Measurements from ENCODE around the gene PGR. TPM values are rescaled to one million over a fixed set of nuclear protein-coding genes. Genes with fewer than 3 reads are reported as not detected.

Gene PGR
- total RNA-seq, 1 donor from 2014 or later = 1.9 TPM

DNA sequence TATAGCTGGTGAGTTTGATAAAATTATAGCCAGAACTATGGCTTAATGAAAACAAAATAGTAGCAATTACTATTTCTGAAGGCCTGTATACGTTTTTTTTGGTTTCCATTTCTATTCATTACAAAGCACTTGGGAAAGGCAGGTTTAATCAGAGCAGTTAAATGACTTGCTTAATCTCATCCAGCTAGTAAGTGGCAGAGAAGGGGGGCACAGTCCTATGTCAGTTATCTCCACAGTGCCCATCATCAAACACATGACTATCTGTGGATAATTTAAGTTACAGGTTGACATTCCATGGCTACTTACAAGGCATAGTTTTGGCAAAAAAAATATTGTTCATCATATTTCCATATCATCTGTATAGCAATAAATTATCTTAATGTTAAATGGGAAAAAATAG is 93.7 kb downstream of the PGR start:
- TF ChIP-seq, protein P1, sequence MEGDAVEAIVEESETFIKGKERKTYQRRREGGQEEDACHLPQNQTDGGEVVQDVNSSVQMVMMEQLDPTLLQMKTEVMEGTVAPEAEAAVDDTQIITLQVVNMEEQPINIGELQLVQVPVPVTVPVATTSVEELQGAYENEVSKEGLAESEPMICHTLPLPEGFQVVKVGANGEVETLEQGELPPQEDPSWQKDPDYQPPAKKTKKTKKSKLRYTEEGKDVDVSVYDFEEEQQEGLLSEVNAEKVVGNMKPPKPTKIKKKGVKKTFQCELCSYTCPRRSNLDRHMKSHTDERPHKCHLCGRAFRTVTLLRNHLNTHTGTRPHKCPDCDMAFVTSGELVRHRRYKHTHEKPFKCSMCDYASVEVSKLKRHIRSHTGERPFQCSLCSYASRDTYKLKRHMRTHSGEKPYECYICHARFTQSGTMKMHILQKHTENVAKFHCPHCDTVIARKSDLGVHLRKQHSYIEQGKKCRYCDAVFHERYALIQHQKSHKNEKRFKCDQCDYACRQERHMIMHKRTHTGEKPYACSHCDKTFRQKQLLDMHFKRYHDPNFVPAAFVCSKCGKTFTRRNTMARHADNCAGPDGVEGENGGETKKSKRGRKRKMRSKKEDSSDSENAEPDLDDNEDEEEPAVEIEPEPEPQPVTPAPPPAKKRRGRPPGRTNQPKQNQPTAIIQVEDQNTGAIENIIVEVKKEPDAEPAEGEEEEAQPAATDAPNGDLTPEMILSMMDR (IDR thresholded peaks at IDR 0.05) = no peak
- Histone ChIP-seq H3K36me3 (no peaks in the 10 kb centered on the region), H3K9me3 (no peaks in the 10 kb centered on the region), H3K4me3 (no peak overlapping the region), H3K4me1 (peaks cover 6% of the 10 kb centered on the region), H3K27ac (no peak overlapping the region), H3K27me3 (ENCODE audit: low read depth) (no peaks in the 10 kb centered on the region)
- DNase-seq (no peak), ATAC-seq (no peak)
- intact Hi-C loops (cut with DNase I) = no loop called here

DNA sequence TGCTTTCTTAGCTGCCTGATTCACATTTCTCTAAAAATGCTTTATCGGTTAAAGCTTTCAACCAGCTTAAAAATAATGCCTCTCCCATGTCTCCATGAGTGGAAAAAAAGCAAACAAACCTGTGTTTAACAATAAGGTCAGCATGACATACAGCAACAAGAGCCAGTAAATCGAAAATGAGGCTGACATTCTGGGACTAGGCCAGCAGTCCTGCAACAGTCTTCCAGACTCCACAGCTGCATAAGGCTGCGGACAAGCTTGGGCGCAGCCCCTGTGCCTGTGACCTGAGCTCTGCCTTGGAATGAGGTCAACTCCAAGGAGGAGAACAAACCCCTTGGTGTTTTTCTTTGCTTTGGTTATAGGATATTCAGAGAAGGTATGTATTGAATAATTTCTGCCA is 95.5 kb downstream of the PGR start:
- Histone ChIP-seq H3K36me3 (no peaks in the 10 kb centered on the region), H3K4me3 (no peak overlapping the region), H3K9me3 (no peaks in the 10 kb centered on the region), H3K27ac (no peak overlapping the region), H3K4me1 (peaks cover 6% of the 10 kb centered on the region), H3K27me3 (ENCODE audit: low read depth) (no peaks in the 10 kb centered on the region)
- TF ChIP-seq, protein P1 (IDR thresholded peaks at IDR 0.05) = no peak
- intact Hi-C loops (cut with DNase I) = no loop called here
- DNase-seq (peak; percentile 43), ATAC-seq (peak; percentile 54 to 57)

DNA sequence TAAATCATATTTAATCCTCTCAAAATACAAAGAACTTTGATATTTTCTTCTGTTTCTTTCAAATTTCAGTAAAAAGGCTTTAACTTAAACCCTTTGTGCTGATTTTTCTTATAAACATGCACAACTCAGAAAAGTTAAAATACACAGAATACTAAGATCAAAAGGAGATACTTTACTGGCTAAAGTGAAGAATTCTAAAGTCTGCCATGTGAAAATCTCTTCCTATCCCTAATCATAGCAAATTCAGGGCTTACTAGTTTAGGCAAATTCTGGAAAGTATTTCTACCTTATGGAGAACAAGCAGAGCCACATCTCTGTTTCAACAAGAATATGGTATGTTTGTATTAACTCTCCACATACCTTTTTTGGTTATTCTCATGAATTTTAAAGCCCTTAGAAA is 96.6 kb downstream of the PGR start:
- Histone ChIP-seq H3K9me3 (no peaks in the 10 kb centered on the region), H3K36me3 (no peaks in the 10 kb centered on the region), H3K27me3 (ENCODE audit: low read depth) (no peaks in the 10 kb centered on the region), H3K4me1 (peaks cover 6% of the 10 kb centered on the region), H3K4me3 (no peak overlapping the region), H3K27ac (no peak overlapping the region)
- ATAC-seq = no peak
- no peak for DNase-seq
- TF ChIP-seq, protein P1 (IDR thresholded peaks at IDR 0.05) = no peak
- intact Hi-C loops (cut with DNase I) = no loop called here

DNA sequence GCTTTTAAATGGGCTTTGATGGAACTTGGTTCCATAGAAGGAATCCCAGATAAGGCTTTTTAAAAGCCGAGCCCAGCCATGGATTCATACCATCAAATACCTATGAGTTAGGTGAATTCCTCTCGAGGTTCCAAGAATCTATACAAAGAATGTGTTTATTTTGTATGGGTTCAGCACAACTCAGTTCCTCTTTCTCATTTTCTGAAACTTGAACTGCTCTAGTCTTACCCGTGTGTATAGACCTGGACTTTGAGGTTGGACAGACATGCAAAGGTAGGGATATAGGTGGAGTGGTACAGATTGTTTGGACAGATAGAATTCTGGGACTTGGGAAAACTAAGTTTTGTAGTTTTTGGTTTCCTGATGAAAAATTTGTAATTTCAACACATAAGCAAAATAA is 97.9 kb downstream of the PGR start:
- Histone ChIP-seq H3K4me3 (no peak overlapping the region), H3K36me3 (no peaks in the 10 kb centered on the region), H3K4me1 (peaks cover 6% of the 10 kb centered on the region), H3K27ac (no peak overlapping the region), H3K9me3 (no peaks in the 10 kb centered on the region), H3K27me3 (ENCODE audit: low read depth) (no peaks in the 10 kb centered on the region)
- ATAC-seq (no peak), DNase-seq (no peak)
- TF ChIP-seq, protein P1 (IDR thresholded peaks at IDR 0.05) = no peak
- intact Hi-C loops (cut with DNase I) = no loop called here

DNA sequence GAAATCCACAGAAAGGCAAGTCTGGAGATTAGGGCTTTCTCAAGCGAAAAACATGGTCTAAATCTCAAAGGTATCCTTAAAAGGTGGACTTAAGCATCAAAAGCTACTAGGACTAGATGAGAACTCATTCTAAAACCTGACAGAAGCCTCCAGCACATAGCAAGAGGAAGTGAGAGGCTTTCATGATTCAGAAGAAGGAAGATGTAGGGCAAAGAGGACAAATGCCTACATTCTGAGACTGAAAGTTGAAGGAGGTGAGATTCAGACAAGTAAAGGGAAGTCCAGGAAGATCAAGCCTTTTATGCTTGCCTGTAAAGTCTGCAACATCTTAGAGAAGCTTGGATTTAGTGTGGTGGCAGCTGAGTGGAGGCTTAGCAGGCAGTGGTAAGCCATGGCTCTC is 98.9 kb downstream of the PGR start:
- DNase-seq = no peak
- no peak overlapping the region for H3K4me3 ChIP-seq
- TF ChIP-seq, protein P1 (IDR thresholded peaks at IDR 0.05) = no peak
- no peaks in the 10 kb centered on the region for H3K36me3 ChIP-seq
- ATAC-seq = no peak
- no peak overlapping the region for H3K27ac ChIP-seq
- H3K27me3 ChIP-seq (ENCODE audit: low read depth) = no peaks in the 10 kb centered on the region
- intact Hi-C loops (cut with DNase I) = no loop called here
- peaks cover 6% of the 10 kb centered on the region for H3K4me1 ChIP-seq
- no peaks in the 10 kb centered on the region for H3K9me3 ChIP-seq

DNA sequence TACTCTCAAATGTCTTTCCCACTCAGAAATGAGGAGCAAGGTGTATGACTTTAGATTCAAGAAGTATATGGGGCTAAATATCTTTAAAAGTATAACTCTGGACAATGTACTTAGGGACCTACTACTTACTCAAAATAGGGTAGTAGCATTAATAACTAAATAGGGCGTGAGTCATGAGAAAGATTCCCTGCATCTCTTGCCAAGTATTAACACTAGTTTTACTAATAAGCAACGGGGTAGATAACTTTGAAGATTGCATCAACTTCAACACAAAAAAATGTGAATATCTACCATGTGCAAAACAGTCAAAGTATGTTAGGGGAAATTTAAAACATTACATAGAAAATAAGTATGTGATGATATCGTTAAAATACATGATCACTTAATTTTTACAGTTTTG is 99.6 kb downstream of the PGR start:
- H3K36me3 ChIP-seq = no peaks in the 10 kb centered on the region
- intact Hi-C loops (cut with DNase I) = no loop called here
- DNase-seq = no peak
- H3K4me3 ChIP-seq = no peak overlapping the region
- TF ChIP-seq, protein P1 (IDR thresholded peaks at IDR 0.05) = no peak
- no peak for ATAC-seq
- H3K4me1 ChIP-seq = peaks cover 6% of the 10 kb centered on the region
- H3K9me3 ChIP-seq = no peaks in the 10 kb centered on the region
- H3K27ac ChIP-seq = no peak overlapping the region
- H3K27me3 ChIP-seq (ENCODE audit: low read depth) = no peaks in the 10 kb centered on the region
